GOT3 (cell line): ENCODE measurements around the gene PDE4D.

Experiments used
- DNase-seq: peaks from one replicate; lab custom pipeline; 2025; ENCODE audit warnings: mixed read lengths; lab: John Stamatoyannopoulos, UW

The PDE4D gene

GRCh38 chr5:59139695-59140094 lies 753.8 kb downstream of the PDE4D start:
- no peak for DNase-seq

- no peak for DNase-seq
These were observed 755.0 kb downstream of the PDE4D start for GRCh38 chr5:59138509-59138908.

- DNase-seq, result no peak
These were observed 755.7 kb downstream of the PDE4D start for GRCh38 chr5:59137846-59138245.

- no peak for DNase-seq
These were observed 757.0 kb downstream of the PDE4D start for GRCh38 chr5:59136549-59136948.

GRCh38 chr5:59134471-59135163 lies 758.9 kb downstream of the PDE4D start:
- DNase-seq, result no peak

- no peak for DNase-seq
These were observed 759.7 kb downstream of the PDE4D start for GRCh38 chr5:59133764-59134261.

- no peak for DNase-seq
These were observed 761.4 kb downstream of the PDE4D start for GRCh38 chr5:59132131-59132530.

- DNase-seq, result no peak
These were observed 763.1 kb downstream of the PDE4D start for GRCh38 chr5:59130431-59130830.

GRCh38 chr5:59128646-59129290 lies 764.8 kb downstream of the PDE4D start:
- DNase-seq, result no peak

- DNase-seq, result no peak
These were observed 766.6 kb downstream of the PDE4D start for GRCh38 chr5:59126708-59127573.

GRCh38 chr5:59126016-59126707 lies 767.4 kb downstream of the PDE4D start:
- DNase-seq, result no peak

GRCh38 chr5:59125011-59125961 lies 768.2 kb downstream of the PDE4D start:
- DNase-seq, result no peak

GRCh38 chr5:59123595-59124561 lies 769.6 kb downstream of the PDE4D start:
- no peak for DNase-seq

- DNase-seq, result no peak
These were observed 774.0 kb downstream of the PDE4D start for GRCh38 chr5:59119480-59119879.

- no peak for DNase-seq
These were observed 776.2 kb downstream of the PDE4D start for GRCh38 chr5:59117320-59117719.

GRCh38 chr5:59116231-59116865 lies 777.2 kb downstream of the PDE4D start:
- no peak for DNase-seq

GRCh38 chr5:59115345-59115744 lies 778.2 kb downstream of the PDE4D start:
- DNase-seq, result no peak

- DNase-seq, result no peak
These were observed 784.1 kb downstream of the PDE4D start for GRCh38 chr5:59109383-59109782.

GRCh38 chr5:59107692-59108091 lies 785.8 kb downstream of the PDE4D start:
- no peak for DNase-seq
